Heart left ventricle (tissue), 16 donors: ENCODE results near the gene ARFIP1. TPM values are rescaled to one million over a fixed set of nuclear protein-coding genes. Genes with fewer than 3 reads are reported as not detected.

Source experiments
- ATAC-seq, 4 donors: fragments of 200-7000 bp; cut with Tn5 transposase; one replicate each; pipeline ENCODE4 v1.9.1; 2020 to 2022; ENCODE audit warnings: moderate library complexity in 4 of 4, mild to moderate bottlenecking in 3 of 4, moderate number of reproducible peaks in 1 of 4
- DNase-seq, 5 donors: peaks; one replicate each; pipeline ENCODE4 v3.0.0-alpha.2; 2020
- H3K27ac ChIP-seq, 12 donors: fragments of 200-600 bp; sonication (generic) in 4 of 12; one replicate each; pipeline versions ENCODE4 v1.5.0 to v1.8.0; 2016 to 2022; ENCODE audit warnings: mild to moderate bottlenecking in 2 of 12
- H3K27me3 ChIP-seq, 9 donors: fragments of 200-600 bp; sonication (generic) in 2 of 9; one replicate each; pipeline versions ENCODE4 v1.5.1 to v1.8.0; 2016 to 2022; ENCODE audit warnings: mild to moderate bottlenecking in 3 of 9
- H3K36me3 ChIP-seq, 9 donors: fragments of 200-600 bp; sonication (generic) in 2 of 9; one replicate each; pipeline versions ENCODE4 v1.5.0 to v1.8.0; 2018 to 2022; ENCODE audit warnings: mild to moderate bottlenecking in 2 of 9
- H3K4me1 ChIP-seq, 12 donors: fragments of 200-600 bp; sonication (generic) in 4 of 12; one replicate each; pipeline versions ENCODE4 v1.5.0 to v1.8.0; 2016 to 2022; ENCODE audit warnings: mild to moderate bottlenecking in 3 of 12
- H3K4me3 ChIP-seq, 12 donors: fragments of 200-600 bp; sonication (generic) in 4 of 12; one replicate each; pipeline versions ENCODE4 v1.5.0 to v1.8.0; 2017 to 2022; ENCODE audit warnings: mild to moderate bottlenecking in 9 of 12, moderate library complexity in 4 of 12
- H3K9me3 ChIP-seq, 12 donors: fragments of 200-600 bp; sonication (generic) in 4 of 12; one replicate each; pipeline versions ENCODE4 v1.5.0 to v1.8.0; 2016 to 2022; ENCODE audit warnings: mild to moderate bottlenecking in 1 of 12
- POLR2A ChIP-seq, 2 donors: fragments of 450-650 bp; IDR thresholded peaks; one replicate each; pipeline ENCODE4 v1.6.1; 2017; ENCODE audit warnings: antibody characterized with exemption in 2 of 2, mild to moderate bottlenecking in 2 of 2, moderate library complexity in 2 of 2
- WGBS, 4 donors: extraction: QIAGEN DNeasy Blood & Tissue Kit in 2 of 4; methylation state at CpG; one replicate each; pipeline versions ENCODE4 v1.1.5 to v1.1.7; 2013 to 2018; 5-methylcytosine and 5-hydroxymethylcytosine counted together
- intact Hi-C, 10 donors: fragments of 100-400 bp; cut with DNase I; formaldehyde crosslinking; loops; one replicate each; pipeline versions ENCODE4 v1.11.1 to v1.14.2; 2022
- polyA plus RNA-seq, 2 donors: library from polyadenylated mRNA; stranded (reverse); fragments of 200-250 nt; gene quantifications; one replicate each; pipeline ENCODE4 v1.2.3, GENCODE V29; 2013
- total RNA-seq, 9 donors: library from RNA; depleted of rRNA in 2 of 9; stranded (reverse); fragments of >200 nt in 2 of 9; fragmentation: NEBNext Ultra II Directional in 3 of 9; extraction: Animal tissue kit (Norgen Biotek cat#: 25700) in 3 of 9; gene quantifications; one replicate each; pipeline versions ENCODE4 v1.1.0 to v1.2.4, GENCODE V29; 2016 to 2023
- TF ChIP-seq, protein P1 (sequence below), 12 donors: fragments of 200-600 bp; sonication (generic) in 4 of 12; IDR thresholded peaks; one replicate each; pipeline versions ENCODE4 v1.5.0 to v1.8.0; 2018 to 2022; ENCODE audit warnings: antibody characterized with exemption in 12 of 12, mild to moderate bottlenecking in 5 of 12
- donor health status: ischemic (EF 13 %, LVEDD 7.1; RV severe dilation, severe dysfunction).
- donor health status: healthy with polysubstance abuse.
- donor health status: DM: no; HTN: yes; CAD: no.
- donor health status: DM: no; HTN: no; CAD: no.
- donor health status: ischemic (EF 25% LVEDD 6.9; RV normal size, moderate dysfunction).
- donor health status: ischemic (EF 25% LVEDD 5.7; RV mildly dilated, moderate dysfunction).
- donor health status: healthy.
- donor health status: DM: yes; HTN: yes; CAD: no.
- donor health status: ischemic (EF 35%, LVEDD 5.7; RV mildly dilated, moderate dysfunction).
- donor health status: nonischemic (EF 11% LVEDD 7.7; RV severe dilation, severe dysfunction).
- donor health status: DM: yes; HTN: yes; CAD: no.
- donor health status: PGD.
- donor health status: ischemic (EF 29% LVEDD 5.4; RV normal size, mild dysfunction).
- donor health status: nonischemic (EF 23%, LVEDD 6.1; RV moderate dilation, normal function).

The ARFIP1 gene
- total and polyA plus RNA-seq, 11 donors: 9.0 to 30.6 (median 11.8) TPM

DNA sequence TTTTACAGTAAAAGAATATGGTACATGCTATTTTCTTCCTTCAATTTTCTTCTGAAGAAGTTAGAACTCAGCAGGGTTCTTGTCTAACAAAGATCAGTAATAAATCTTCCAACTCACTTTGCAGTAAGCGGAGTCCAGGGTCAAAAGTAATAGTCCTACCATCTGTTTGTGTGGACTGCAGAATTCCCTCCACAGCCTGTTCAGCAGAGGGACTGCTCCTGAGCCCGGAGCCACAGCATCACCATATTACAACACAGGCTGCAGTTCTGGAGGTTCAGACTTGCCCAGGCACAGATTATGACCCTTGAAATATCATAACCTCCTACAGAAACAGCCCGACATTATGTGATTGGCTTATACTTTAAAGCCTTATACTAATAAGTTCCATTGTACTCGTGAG is 166.7 kb downstream of the ARFIP1 start:
- intact Hi-C loops: no loop called here
- DNase-seq: no peak
- Histone ChIP-seq H3K4me3 (no peak overlapping the region), H3K27ac (no peak overlapping the region), H3K27me3 (peaks cover 0 to 25% (median 5%) of the 10 kb centered on the region in 9 donors), H3K9me3 (no peaks in the 10 kb centered on the region), H3K4me1 (peaks cover 0 to 10% (median 0%) of the 10 kb centered on the region in 12 donors), H3K36me3 (no peaks in the 10 kb centered on the region)
- TF ChIP-seq, protein P1, sequence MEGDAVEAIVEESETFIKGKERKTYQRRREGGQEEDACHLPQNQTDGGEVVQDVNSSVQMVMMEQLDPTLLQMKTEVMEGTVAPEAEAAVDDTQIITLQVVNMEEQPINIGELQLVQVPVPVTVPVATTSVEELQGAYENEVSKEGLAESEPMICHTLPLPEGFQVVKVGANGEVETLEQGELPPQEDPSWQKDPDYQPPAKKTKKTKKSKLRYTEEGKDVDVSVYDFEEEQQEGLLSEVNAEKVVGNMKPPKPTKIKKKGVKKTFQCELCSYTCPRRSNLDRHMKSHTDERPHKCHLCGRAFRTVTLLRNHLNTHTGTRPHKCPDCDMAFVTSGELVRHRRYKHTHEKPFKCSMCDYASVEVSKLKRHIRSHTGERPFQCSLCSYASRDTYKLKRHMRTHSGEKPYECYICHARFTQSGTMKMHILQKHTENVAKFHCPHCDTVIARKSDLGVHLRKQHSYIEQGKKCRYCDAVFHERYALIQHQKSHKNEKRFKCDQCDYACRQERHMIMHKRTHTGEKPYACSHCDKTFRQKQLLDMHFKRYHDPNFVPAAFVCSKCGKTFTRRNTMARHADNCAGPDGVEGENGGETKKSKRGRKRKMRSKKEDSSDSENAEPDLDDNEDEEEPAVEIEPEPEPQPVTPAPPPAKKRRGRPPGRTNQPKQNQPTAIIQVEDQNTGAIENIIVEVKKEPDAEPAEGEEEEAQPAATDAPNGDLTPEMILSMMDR (IDR thresholded peaks at IDR 0.05): no peak
- TF ChIP-seq POLR2A (IDR thresholded peaks at IDR 0.05): no peak
- WGBS, 4 donors: 86 to 94% (median 92%) methylated on average over 4 of the region's 4 CpGs
- no peak for ATAC-seq

DNA sequence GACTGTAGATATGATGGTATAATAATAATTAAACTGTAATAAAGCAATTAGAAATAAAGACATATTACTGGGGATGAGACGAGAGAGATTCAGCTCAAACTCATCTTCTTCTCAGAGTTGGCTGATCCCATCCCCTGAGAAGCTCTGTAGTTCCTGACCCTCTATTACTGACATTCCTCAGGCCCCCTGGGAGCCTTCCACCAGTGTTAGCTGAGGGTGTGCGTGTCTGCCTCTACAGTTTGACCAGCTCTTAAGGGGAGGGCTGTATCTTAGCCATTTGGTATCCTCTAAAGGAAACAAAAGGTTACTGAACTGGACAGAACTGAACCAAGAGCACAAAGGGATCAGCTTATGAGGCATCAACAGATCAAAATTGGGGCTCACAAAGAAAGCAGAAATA is 167.6 kb downstream of the ARFIP1 start:
- Histone ChIP-seq H3K4me3 (no peak overlapping the region), H3K27me3 (peaks cover 0 to 33% (median 5%) of the 10 kb centered on the region in 9 donors), H3K27ac (no peak overlapping the region), H3K4me1 (peaks cover 0 to 10% (median 0%) of the 10 kb centered on the region in 12 donors), H3K36me3 (no peaks in the 10 kb centered on the region), H3K9me3 (no peaks in the 10 kb centered on the region)
- DNase-seq (no peak), ATAC-seq (peak in 1 of 4 donors; percentile 24)
- intact Hi-C loops: no loop called here
- WGBS, 4 donors: 65 to 76% (median 68%) methylated on average over 2 of the region's 2 CpGs
- TF ChIP-seq POLR2A (IDR thresholded peaks at IDR 0.05): no peak
- TF ChIP-seq, protein P1 (IDR thresholded peaks at IDR 0.05): no peak

DNA sequence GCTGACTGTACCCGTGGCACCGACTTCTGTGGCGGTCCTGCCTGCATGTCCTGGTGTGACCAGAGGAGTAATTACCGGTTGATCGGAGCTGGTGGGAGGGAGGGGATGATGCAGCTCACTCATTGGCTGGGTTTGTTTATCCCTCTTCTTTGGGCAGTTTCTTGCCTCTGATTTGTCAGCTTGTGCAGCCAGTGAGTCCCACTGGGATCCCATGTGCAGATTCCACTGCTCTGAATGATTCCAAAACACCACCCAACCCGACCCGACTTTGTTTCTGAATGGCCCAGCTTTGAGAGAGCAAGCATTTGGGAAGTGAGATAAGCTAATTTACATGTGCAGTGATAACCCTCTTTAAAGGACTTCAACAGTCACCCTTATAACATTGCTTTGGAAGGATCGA is 170.2 kb downstream of the ARFIP1 start:
- TF ChIP-seq, protein P1 (IDR thresholded peaks at IDR 0.05): no peak
- TF ChIP-seq POLR2A (IDR thresholded peaks at IDR 0.05): no peak
- Histone ChIP-seq H3K4me3 (no peak overlapping the region), H3K27me3 (peaks cover 0 to 41% (median 5%) of the 10 kb centered on the region in 9 donors), H3K36me3 (no peaks in the 10 kb centered on the region), H3K9me3 (no peaks in the 10 kb centered on the region), H3K27ac (no peak overlapping the region), H3K4me1 (no peaks in the 10 kb centered on the region)
- intact Hi-C loops: no loop called here
- no peak for ATAC-seq
- DNase-seq: no peak
- 57 to 69% (median 59%) methylated on average over 8 of the region's 8 CpGs for WGBS, 4 donors

DNA sequence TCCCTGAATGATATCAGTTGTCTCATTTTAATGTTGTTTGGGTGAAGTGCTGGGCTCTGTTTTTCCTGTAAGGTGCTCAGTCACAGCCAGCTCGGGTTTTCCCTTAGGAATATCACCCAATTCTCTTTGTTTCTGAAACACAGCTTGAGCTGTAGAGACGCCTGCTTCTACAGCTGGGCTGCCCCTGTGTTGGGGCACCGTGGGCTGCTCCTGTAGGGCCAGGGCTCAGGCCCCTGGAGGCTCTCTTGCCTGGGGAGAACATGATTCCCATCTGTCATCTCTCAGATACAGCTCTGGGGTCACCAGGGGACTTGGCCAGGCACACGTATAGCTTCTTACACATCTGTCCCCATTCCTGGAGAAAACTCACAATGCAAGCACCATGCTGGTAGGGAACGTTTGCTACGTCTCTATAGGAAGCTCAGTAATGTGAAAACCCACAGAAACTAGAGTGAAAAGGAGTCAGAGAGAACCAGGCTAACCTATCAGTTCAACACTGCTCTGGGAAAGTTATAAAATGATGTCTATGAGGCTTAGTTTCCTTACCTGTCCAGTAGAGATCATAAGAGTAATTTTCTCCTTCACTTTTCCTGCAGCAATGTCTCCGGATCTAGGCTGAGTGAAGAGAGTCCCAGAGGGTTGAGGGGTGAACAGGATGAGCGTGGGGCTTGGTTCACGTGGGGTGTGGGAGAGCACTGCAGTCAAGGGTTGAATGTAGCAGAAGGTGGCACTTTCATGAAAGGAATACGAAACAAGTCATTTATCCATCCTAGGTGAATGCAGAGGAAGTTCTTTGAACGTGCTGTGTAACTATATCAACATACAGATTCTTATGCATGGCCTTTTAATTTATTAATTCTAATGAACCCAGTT is 170.9 kb downstream of the ARFIP1 start:
- no peaks in the 10 kb centered on the region for H3K4me1 ChIP-seq
- no peak for DNase-seq
- H3K27me3 ChIP-seq: peaks cover 0 to 43% (median 5%) of the 10 kb centered on the region in 9 donors
- TF ChIP-seq POLR2A (IDR thresholded peaks at IDR 0.05): no peak
- TF ChIP-seq, protein P1 (IDR thresholded peaks at IDR 0.05): no peak
- no peaks in the 10 kb centered on the region for H3K36me3 ChIP-seq
- WGBS, 4 donors: 78 to 90% (median 80%) methylated on average over 11 of the region's 11 CpGs
- H3K27ac ChIP-seq: no peak overlapping the region
- intact Hi-C loops: no loop called here
- no peak for ATAC-seq
- H3K4me3 ChIP-seq: no peak overlapping the region
- H3K9me3 ChIP-seq: no peaks in the 10 kb centered on the region
